OCI-LY7 (cell line): ENCODE measurements around the gene LRRC37A2. TPM values are rescaled to one million over a fixed set of nuclear protein-coding genes. Genes with fewer than 3 reads are reported as not detected.
"Not testable (repeated sequence)": the region's sequence is repeated elsewhere in the genome, so short reads cannot be mapped to it uniquely, and the experiment has no call there.

ENCODE experiments used
- BruUV-seq: library from RNA; stranded (reverse); fragments of 400-500 nt; replicated peaks from 2 replicates; lab custom pipeline; 2021; lab: Mats Ljungman, UMichigan
- CTCF ChIA-PET: fragments of 300-600 bp; sonication (Branson Sonifier 250); formaldehyde crosslinking; loops from one replicate; lab custom pipeline; 2022; ENCODE audit warnings: antibody characterized with exemption; ENCODE audit not compliant: unreplicated experiment; lab: Charles Lee
- POLR2A ChIA-PET: fragments of 300-600 bp; sonication (Branson Sonifier 250); formaldehyde crosslinking; loops from one replicate; lab custom pipeline; 2022; ENCODE audit warnings: antibody characterized with exemption; lab: Charles Lee
- DNase-seq: peaks from one replicate; pipeline ENCODE4 v3.0.0-alpha.2; 2015; ENCODE audit warnings: low spot score
- H2AFZ ChIP-seq: fragments of 200-600 bp; sonication (generic), shearing (Covaris generic); 2 replicates; pipeline ENCODE4 v1.6.1; 2014; ENCODE audit warnings: mild to moderate bottlenecking, antibody characterized with exemption, low read length, moderate library complexity
- H3K27ac ChIP-seq: fragments of 200-600 bp; sonication (generic); 2 replicates; pipeline ENCODE4 v1.5.1; 2014; ENCODE audit warnings: mixed run types, low read depth, mild to moderate bottlenecking, moderate library complexity, low read length, inconsistent platforms; ENCODE audit not compliant: poor library complexity, severe bottlenecking
- H3K36me3 ChIP-seq: fragments of 200-600 bp; sonication (generic); 2 replicates; pipeline ENCODE4 v1.6.1; 2014; ENCODE audit warnings: mild to moderate bottlenecking, antibody characterized with exemption, low read length, moderate library complexity, mixed read lengths; ENCODE audit not compliant: insufficient read depth
- H3K4me1 ChIP-seq: fragments of 200-600 bp; sonication (generic); 2 replicates; pipeline ENCODE4 v1.5.1; 2014; ENCODE audit warnings: mild to moderate bottlenecking, low read length; ENCODE audit not compliant: insufficient read depth, poor library complexity, severe bottlenecking
- H3K4me2 ChIP-seq: fragments of 200-600 bp; sonication (generic); 2 replicates; pipeline ENCODE4 v1.6.1; 2014; ENCODE audit warnings: mild to moderate bottlenecking, low read length
- H3K4me3 ChIP-seq: fragments of 200-600 bp; sonication (generic); 2 replicates; pipeline ENCODE4 v1.5.1; 2014; ENCODE audit warnings: mild to moderate bottlenecking, low read depth, low read length; ENCODE audit not compliant: poor library complexity, severe bottlenecking
- H3K79me2 ChIP-seq: fragments of 200-600 bp; sonication (generic); 2 replicates; pipeline ENCODE4 v1.6.1; 2016; ENCODE audit warnings: low read depth, mild to moderate bottlenecking, low read length, moderate library complexity, mixed read lengths; ENCODE audit not compliant: insufficient read depth
- H3K9me2 ChIP-seq: fragments of 200-600 bp; sonication (generic); 2 replicates; pipeline ENCODE4 v1.6.1; 2016; ENCODE audit warnings: mild to moderate bottlenecking, low read length, mixed read lengths; ENCODE audit not compliant: insufficient read depth
- H3K9me3 ChIP-seq: fragments of 200-600 bp; sonication (generic); 2 replicates; pipeline ENCODE4 v1.6.1; 2014; ENCODE audit warnings: mild to moderate bottlenecking, mixed run types, low read length, mixed read lengths
- H4K20me1 ChIP-seq: fragments of 200-600 bp; sonication (generic); 2 replicates; pipeline ENCODE4 v1.6.1; 2014; ENCODE audit warnings: mild to moderate bottlenecking, antibody characterized with exemption, low read length, moderate library complexity, mixed read lengths; ENCODE audit not compliant: insufficient read depth
- intact Hi-C: fragments of 100-400 bp; cut with micrococcal nuclease; formaldehyde crosslinking; loops from one replicate; pipeline ENCODE4 v1.10.0; 2022; ENCODE audit not compliant: unreplicated experiment
- total RNA-seq, 2 experiments: library from RNA; depleted of rRNA in 1 of 2; stranded (reverse); fragments of >200 nt in 1 of 2; shearing (Covaris generic) in 1 of 2; gene quantifications; 2 replicates each; pipeline ENCODE4 v1.2.3, GENCODE V29; 2014 to 2022

Gene LRRC37A2
- total RNA-seq, 2 experiments from 2014 or later, result 21.0 to 21.6 TPM

GRCh38 chr17:46560048-46560447 is 47.8 kb downstream of the LRRC37A2 start:
- H3K4me3 ChIP-seq, BruUV-seq, H3K9me2 ChIP-seq, H3K27ac ChIP-seq, H3K79me2 ChIP-seq, H3K4me2 ChIP-seq, H2AFZ ChIP-seq, H3K4me1 ChIP-seq, H3K36me3 ChIP-seq, H3K9me3 ChIP-seq, CTCF ChIA-PET, POLR2A ChIA-PET, H4K20me1 ChIP-seq, DNase-seq, intact Hi-C loops: not testable (repeated sequence)

- H3K79me2 ChIP-seq, H3K4me1 ChIP-seq, POLR2A ChIA-PET, H3K36me3 ChIP-seq, DNase-seq, H3K4me2 ChIP-seq, H3K9me3 ChIP-seq, H2AFZ ChIP-seq, CTCF ChIA-PET, H3K9me2 ChIP-seq, H3K4me3 ChIP-seq, H4K20me1 ChIP-seq, H3K27ac ChIP-seq, intact Hi-C loops: not testable (repeated sequence)
- TSS peak; percentile 43 for BruUV-seq
These were observed 54.0 kb downstream of the LRRC37A2 start for GRCh38 chr17:46566284-46566683.

- H3K4me1 ChIP-seq, H3K9me3 ChIP-seq, POLR2A ChIA-PET, H3K4me2 ChIP-seq, DNase-seq, H3K9me2 ChIP-seq, H3K4me3 ChIP-seq, H3K27ac ChIP-seq, H4K20me1 ChIP-seq, CTCF ChIA-PET, intact Hi-C loops, H3K36me3 ChIP-seq, H2AFZ ChIP-seq, BruUV-seq, H3K79me2 ChIP-seq: not testable (repeated sequence)
These were observed 54.7 kb downstream of the LRRC37A2 start for GRCh38 chr17:46566980-46567379.

GRCh38 chr17:46571796-46572195 is 59.5 kb downstream of the LRRC37A2 start:
- BruUV-seq, H3K4me1 ChIP-seq: not testable (repeated sequence)

GRCh38 chr17:46579083-46580075 is 67.1 kb downstream of the LRRC37A2 start, which contains the start of gene ARL17A:
TSS of gene ARL17A (minus strand) at chr17:46579691. CDS start at chr17:46576322, 3,369 bp downstream.
- peak within 1 kb of the TSS; percentile 54 for H3K4me3 ChIP-seq

More at GRCh38 chr17:46571796-46572195, 59.5 kb downstream of the LRRC37A2 start:
- H3K9me2 ChIP-seq, H3K27ac ChIP-seq, H3K4me3 ChIP-seq, H3K36me3 ChIP-seq, H2AFZ ChIP-seq, H4K20me1 ChIP-seq, DNase-seq, intact Hi-C loops, H3K4me2 ChIP-seq, H3K79me2 ChIP-seq, CTCF ChIA-PET, H3K9me3 ChIP-seq, POLR2A ChIA-PET: not testable (repeated sequence)

GRCh38 chr17:46580082-46580481 is 67.8 kb downstream of the LRRC37A2 start:
- POLR2A ChIA-PET, H3K79me2 ChIP-seq, CTCF ChIA-PET, DNase-seq, H3K27ac ChIP-seq, H3K9me3 ChIP-seq, intact Hi-C loops, H3K4me1 ChIP-seq, BruUV-seq, H4K20me1 ChIP-seq, H3K36me3 ChIP-seq, H3K9me2 ChIP-seq: not testable (repeated sequence)
- Histone ChIP-seq H3K4me2 (0 out of 2 replicates have a peak overlapping the region, but pooled peaks have one; percentile 15), H2AFZ (peak overlapping the region; percentile 55; the same call in 1 of the 2 replicates), H3K4me3 (peak overlapping the region; percentile 54)

More at GRCh38 chr17:46579083-46580075, 67.1 kb downstream of the LRRC37A2 start, which contains the start of gene ARL17A:
- Histone ChIP-seq H2AFZ (peak within 1 kb of the TSS; percentile 55; the same call in 1 of the 2 replicates), H3K4me2 (0 out of 2 replicates have a peak within 1 kb of the TSS, but pooled peaks have one; percentile 15)
- CTCF ChIA-PET, H4K20me1 ChIP-seq, H3K9me2 ChIP-seq, intact Hi-C loops, H3K27ac ChIP-seq, H3K4me1 ChIP-seq, H3K36me3 ChIP-seq, POLR2A ChIA-PET, H3K79me2 ChIP-seq, H3K9me3 ChIP-seq, DNase-seq: not testable (repeated sequence)
- BruUV-seq, result TSS peak; percentile 94
